SK-N-SH treated with all-trans-retinoic acid at 6 μM for 48 hours (cell line): ENCODE measurements around the gene HMGA1.

Experiments
- ATAC-seq: fragments of 200-7000 bp; cut with Tn5 transposase; 3 replicates; pipeline ENCODE4 v1.9.1; 2020; ENCODE audit warnings: mild to moderate bottlenecking, moderate library complexity
- ARNTL ChIP-seq: fragments of 450-650 bp; formaldehyde crosslinking; IDR thresholded peaks from 2 replicates; pipeline ENCODE4 v1.5.0; 2020; ENCODE audit warnings: low read depth, mild to moderate bottlenecking, moderate library complexity, borderline replicate concordance
- BACH2 ChIP-seq: fragments of 250-450 bp; sonication (Bioruptor Pico); IDR thresholded peaks from 2 replicates; pipeline ENCODE4 v1.9.0; 2021; ENCODE audit warnings: mild to moderate bottlenecking, borderline replicate concordance
- CREB5 ChIP-seq: fragments of 250-450 bp; sonication (Bioruptor Pico); IDR thresholded peaks from 2 replicates; pipeline ENCODE4 v1.5.1; 2020; ENCODE audit warnings: low read depth, mild to moderate bottlenecking, moderate library complexity
- CSDC2 ChIP-seq: fragments of 250-450 bp; sonication (Bioruptor Pico); IDR thresholded peaks from 2 replicates; pipeline ENCODE4 v1.5.0; 2020; ENCODE audit warnings: mild to moderate bottlenecking, moderate library complexity
- CSRNP3 ChIP-seq: fragments of 250-450 bp; sonication (Bioruptor Pico); IDR thresholded peaks from 2 replicates; pipeline ENCODE4 v1.5.1; 2021; ENCODE audit warnings: mild to moderate bottlenecking, moderate library complexity
- ESRRG ChIP-seq: fragments of 250-450 bp; sonication (Bioruptor Pico); IDR thresholded peaks from 2 replicates; pipeline ENCODE4 v1.6.1; 2021; ENCODE audit warnings: mild to moderate bottlenecking
- GLIS3 ChIP-seq: fragments of 250-450 bp; sonication (Bioruptor Pico); IDR thresholded peaks from 2 replicates; pipeline ENCODE4 v1.5.0; 2020; ENCODE audit warnings: mild to moderate bottlenecking, moderate library complexity
- ISL1 ChIP-seq: fragments of 250-450 bp; sonication (Bioruptor Pico); IDR thresholded peaks from 2 replicates; pipeline ENCODE4 v2.1.2; 2022; ENCODE audit warnings: mild to moderate bottlenecking, moderate library complexity
- PATZ1 ChIP-seq: fragments of 250-450 bp; sonication (Bioruptor Pico); IDR thresholded peaks from 2 replicates; pipeline ENCODE4 v1.8.0; 2020; ENCODE audit warnings: mild to moderate bottlenecking, moderate library complexity, borderline replicate concordance
- POU6F1 ChIP-seq: fragments of 250-450 bp; sonication (Bioruptor Pico); IDR thresholded peaks from 2 replicates; pipeline ENCODE4 v1.8.0; 2021; ENCODE audit warnings: low read depth, mild to moderate bottlenecking, moderate library complexity, borderline replicate concordance
- PPARA ChIP-seq: fragments of 250-450 bp; sonication (Bioruptor Pico); IDR thresholded peaks from 2 replicates; pipeline ENCODE4 v1.5.0; 2020; ENCODE audit warnings: mild to moderate bottlenecking, borderline replicate concordance
- RARB ChIP-seq: fragments of 250-450 bp; sonication (Bioruptor Pico); IDR thresholded peaks from 2 replicates; pipeline ENCODE4 v1.8.0; 2021; ENCODE audit warnings: mild to moderate bottlenecking, moderate library complexity
- SNAI2 ChIP-seq: fragments of 250-450 bp; sonication (Bioruptor Pico); IDR thresholded peaks from 2 replicates; pipeline ENCODE4 v1.5.0; 2020; ENCODE audit warnings: mild to moderate bottlenecking, moderate library complexity
- TCF4 ChIP-seq: fragments of 250-450 bp; sonication (Bioruptor Pico); IDR thresholded peaks from 2 replicates; pipeline ENCODE4 v1.8.0; 2021; ENCODE audit warnings: mild to moderate bottlenecking, moderate library complexity, borderline replicate concordance
- TOX ChIP-seq: fragments of 250-450 bp; sonication (Bioruptor Pico); IDR thresholded peaks from 2 replicates; pipeline ENCODE4 v1.8.0; 2021; ENCODE audit warnings: mild to moderate bottlenecking, moderate library complexity, borderline replicate concordance
- TSHZ2 ChIP-seq: fragments of 250-450 bp; sonication (Bioruptor Pico); IDR thresholded peaks from 2 replicates; pipeline ENCODE4 v1.5.0; 2020; ENCODE audit warnings: mild to moderate bottlenecking, moderate library complexity
- ZFP3 ChIP-seq: fragments of 250-450 bp; sonication (Bioruptor Pico); IDR thresholded peaks from 2 replicates; pipeline ENCODE4 v1.5.0; 2020; ENCODE audit warnings: mild to moderate bottlenecking, moderate library complexity
- ZFP30 ChIP-seq: fragments of 450-650 bp; formaldehyde crosslinking; IDR thresholded peaks from 2 replicates; pipeline ENCODE4 v1.5.0; 2022; ENCODE audit warnings: mild to moderate bottlenecking, moderate library complexity
- ZNF565 ChIP-seq: fragments of 450-650 bp; formaldehyde crosslinking; conservative IDR thresholded peaks from 2 replicates; pipeline ENCODE4 v1.5.0; 2020; ENCODE audit warnings: low read depth, mild to moderate bottlenecking, moderate library complexity
- ZNF70 ChIP-seq: fragments of 450-650 bp; formaldehyde crosslinking; IDR thresholded peaks from 2 replicates; pipeline ENCODE4 v1.5.0; 2020; ENCODE audit warnings: mild to moderate bottlenecking, moderate library complexity
- ZNF8 ChIP-seq: fragments of 450-650 bp; formaldehyde crosslinking; IDR thresholded peaks from 2 replicates; pipeline ENCODE4 v1.5.0; 2020; ENCODE audit warnings: mild to moderate bottlenecking, moderate library complexity

The HMGA1 gene

GRCh38 chr6:34206726-34207125 lies 29.9 kb upstream of the HMGA1 start:
- TF ChIP-seq TCF4 (CRISPR knock-in tag) (no peak), ZFP30 (CRISPR knock-in tag) (no peak), CSDC2 (CRISPR knock-in tag) (no peak)
- no peak for ATAC-seq

GRCh38 chr6:34207695-34208443 lies 28.8 kb upstream of the HMGA1 start:
- no peak for ATAC-seq
- TF ChIP-seq RARB (CRISPR knock-in tag) (no peak), ZNF8 (CRISPR knock-in tag) (no peak), GLIS3 (CRISPR knock-in tag) (no peak), CSDC2 (CRISPR knock-in tag) (no peak), ESRRG (CRISPR knock-in tag) (no peak), ZFP30 (CRISPR knock-in tag) (no peak), ZNF70 (CRISPR knock-in tag) (no peak), POU6F1 (CRISPR knock-in tag) (no peak), TCF4 (CRISPR knock-in tag) (no peak)
- TF ChIP-seq, all 23 proteins: peak for 0

GRCh38 chr6:34213772-34214171 lies 22.9 kb upstream of the HMGA1 start:
- TF ChIP-seq CSRNP3 (CRISPR knock-in tag) (no peak), ZFP30 (CRISPR knock-in tag) (no peak), RARB (CRISPR knock-in tag) (no peak)
- no peak for ATAC-seq

- ATAC-seq, result no peak
Observed at GRCh38 chr6:34218691-34219090, 18.0 kb upstream of the HMGA1 start.

More at GRCh38 chr6:34218691-34219090, 18.0 kb upstream of the HMGA1 start:
- TF ChIP-seq PPARA (CRISPR knock-in tag), result no peak
- TF ChIP-seq SNAI2 (CRISPR knock-in tag), result no peak
- TF ChIP-seq ZFP30 (CRISPR knock-in tag), result no peak
- TF ChIP-seq ZNF565, result no peak
- no peak for TF ChIP-seq RARB (CRISPR knock-in tag)
- no peak for TF ChIP-seq GLIS3 (CRISPR knock-in tag)
- no peak for TF ChIP-seq ZNF70 (CRISPR knock-in tag)
- TF ChIP-seq BACH2 (CRISPR knock-in tag), result no peak
- TF ChIP-seq TCF4 (CRISPR knock-in tag), result no peak
- TF ChIP-seq ZNF8 (CRISPR knock-in tag), result no peak
- TF ChIP-seq TSHZ2 (CRISPR knock-in tag), result no peak
- no peak for TF ChIP-seq CSRNP3 (CRISPR knock-in tag)
- TF ChIP-seq ISL1 (CRISPR knock-in tag), result no peak
- no peak for TF ChIP-seq TOX
- no peak for TF ChIP-seq ZFP3
- TF ChIP-seq ARNTL (CRISPR knock-in tag), result no peak
- TF ChIP-seq PATZ1 (CRISPR knock-in tag), result no peak
- TF ChIP-seq POU6F1 (CRISPR knock-in tag), result no peak
- no peak for TF ChIP-seq CSDC2 (CRISPR knock-in tag)
- TF ChIP-seq CREB5 (CRISPR knock-in tag), result no peak
- TF ChIP-seq, all 23 proteins: peak for 0
